COLO668 (cell line): ENCODE data around the gene ATP6V0E2.
A peak's percentile ranks its signal among the peaks of the same experiment; 100 is the strongest.

Experiments used
- DNase-seq: peaks from one replicate; lab custom pipeline; 2025; ENCODE audit not compliant: unreplicated experiment; lab: John Stamatoyannopoulos, UW

ATP6V0E2 gene

GRCh38 chr7:149838224-149838991 lies 35.4 kb upstream of the ATP6V0E2 start, which contains the start of gene ZNF862:
TSS of gene ZNF862 (plus strand) at chr7:149838375. CDS start at chr7:149838612, 237 bp downstream.
- peak; percentile 98 for DNase-seq

DNA sequence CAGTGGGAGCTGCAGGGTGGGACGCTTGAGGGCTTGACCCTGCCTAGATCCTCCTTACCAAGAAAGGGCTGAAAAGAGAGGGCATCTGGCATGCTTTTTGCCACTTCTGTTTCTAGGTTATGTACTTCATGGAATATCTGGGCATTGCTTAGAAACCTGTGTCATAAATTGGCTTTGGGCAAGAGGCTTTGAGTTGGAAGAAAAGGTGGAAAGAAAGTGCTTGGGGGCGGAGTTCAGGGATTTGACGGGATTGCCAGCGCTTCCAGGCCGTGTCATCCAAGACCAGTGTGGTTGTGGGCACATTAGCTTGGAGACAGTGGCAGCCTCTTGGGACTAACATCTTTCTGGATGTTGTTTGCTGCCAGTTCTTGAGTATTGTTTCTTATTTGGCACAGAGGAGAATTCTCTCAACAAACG lies 34.8 kb upstream of the ATP6V0E2 start:
- peak; percentile 23 for DNase-seq

GRCh38 chr7:149839933-149840332 lies 33.8 kb upstream of the ATP6V0E2 start:
- no peak for DNase-seq

- no peak for DNase-seq
Observed at GRCh38 chr7:149843566-149843965, 30.2 kb upstream of the ATP6V0E2 start.

DNA sequence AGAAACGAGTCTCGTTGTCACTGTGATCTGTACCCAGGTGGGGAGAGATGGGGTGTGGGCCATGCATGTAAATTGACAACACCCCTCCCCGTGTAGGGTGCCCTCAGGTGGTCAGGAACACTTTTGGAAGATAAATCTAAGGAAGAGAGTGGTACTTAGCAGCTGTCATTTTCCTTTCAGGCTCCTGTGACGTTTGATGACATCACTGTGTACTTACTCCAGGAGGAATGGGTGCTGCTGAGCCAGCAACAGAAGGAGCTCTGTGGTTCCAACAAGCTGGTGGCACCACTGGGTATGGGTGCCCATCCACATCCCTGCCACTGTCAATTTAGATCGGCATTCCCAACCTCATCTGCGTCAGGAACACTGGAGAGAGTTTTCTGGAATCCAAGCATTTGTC lies 29.3 kb upstream of the ATP6V0E2 start:
- DNase-seq, result no peak

- DNase-seq, result no peak
Observed at GRCh38 chr7:149845257-149845980, 28.4 kb upstream of the ATP6V0E2 start.

GRCh38 chr7:149846021-149846420 lies 27.7 kb upstream of the ATP6V0E2 start:
- no peak for DNase-seq

GRCh38 chr7:149846436-149847046 lies 27.2 kb upstream of the ATP6V0E2 start:
- no peak for DNase-seq

GRCh38 chr7:149849174-149849573 lies 24.6 kb upstream of the ATP6V0E2 start:
- DNase-seq, result no peak

- DNase-seq, result no peak
Observed at GRCh38 chr7:149850007-149850594, 23.7 kb upstream of the ATP6V0E2 start.

DNA sequence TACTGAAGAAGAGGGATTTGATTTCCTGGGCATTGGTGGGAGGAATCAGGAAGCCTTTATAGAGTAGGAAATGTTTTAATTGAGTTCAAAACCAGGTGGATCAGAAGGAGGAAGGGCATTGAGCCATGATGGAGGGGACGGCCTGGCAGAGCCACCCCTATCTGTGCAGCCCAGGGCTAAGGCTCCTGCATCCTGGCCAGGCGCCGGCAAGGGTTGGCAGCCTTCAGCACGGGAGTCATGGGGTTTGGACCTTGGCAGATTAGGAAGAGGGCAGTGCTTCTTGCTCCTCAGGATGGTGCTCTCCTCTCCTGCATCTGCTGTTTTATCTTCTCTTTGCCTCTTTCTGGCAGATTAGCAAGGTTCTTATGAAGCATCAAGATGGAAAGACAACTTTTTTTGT lies 23.1 kb upstream of the ATP6V0E2 start:
- no peak for DNase-seq

GRCh38 chr7:149851449-149851848 lies 22.3 kb upstream of the ATP6V0E2 start:
- DNase-seq, result no peak

- no peak for DNase-seq
Observed at GRCh38 chr7:149853157-149853556, 20.6 kb upstream of the ATP6V0E2 start.

DNA sequence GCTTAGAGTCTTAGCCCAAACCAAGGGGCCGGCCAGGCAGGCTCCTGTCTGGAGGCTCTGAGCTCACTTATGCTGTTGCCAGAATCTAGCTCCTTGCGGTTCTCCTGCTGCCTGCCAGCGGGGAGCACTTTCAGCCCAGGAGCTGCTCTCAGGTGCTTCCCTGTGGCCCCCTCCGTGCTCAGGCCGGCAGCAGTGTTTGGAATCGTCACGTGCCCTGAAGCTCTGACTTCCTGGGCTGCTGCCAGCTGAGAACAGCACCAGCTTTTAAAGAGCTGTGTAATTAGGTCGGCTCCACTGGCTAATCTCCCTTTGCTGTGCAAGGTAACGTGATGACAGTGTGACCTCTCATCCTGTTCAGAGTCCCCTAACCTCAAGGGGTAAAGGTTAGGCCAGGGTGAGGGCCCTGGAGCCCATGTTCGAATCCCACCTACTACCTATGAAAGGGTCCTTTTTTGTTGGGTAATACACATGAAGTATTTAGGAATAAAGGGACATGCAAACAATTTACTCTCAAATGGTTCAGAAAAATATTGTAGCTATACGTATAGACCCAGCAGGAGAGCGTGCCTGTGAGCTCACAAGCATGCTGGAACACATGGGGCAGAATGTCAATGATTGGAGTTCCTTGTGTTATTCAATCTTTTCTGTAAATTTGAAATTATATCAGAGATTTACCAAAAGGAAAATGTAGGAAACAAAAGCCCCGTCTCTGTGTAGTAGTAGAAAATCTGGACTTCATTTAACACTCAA lies 19.0 kb upstream of the ATP6V0E2 start:
- DNase-seq, result peak; percentile 81

DNA sequence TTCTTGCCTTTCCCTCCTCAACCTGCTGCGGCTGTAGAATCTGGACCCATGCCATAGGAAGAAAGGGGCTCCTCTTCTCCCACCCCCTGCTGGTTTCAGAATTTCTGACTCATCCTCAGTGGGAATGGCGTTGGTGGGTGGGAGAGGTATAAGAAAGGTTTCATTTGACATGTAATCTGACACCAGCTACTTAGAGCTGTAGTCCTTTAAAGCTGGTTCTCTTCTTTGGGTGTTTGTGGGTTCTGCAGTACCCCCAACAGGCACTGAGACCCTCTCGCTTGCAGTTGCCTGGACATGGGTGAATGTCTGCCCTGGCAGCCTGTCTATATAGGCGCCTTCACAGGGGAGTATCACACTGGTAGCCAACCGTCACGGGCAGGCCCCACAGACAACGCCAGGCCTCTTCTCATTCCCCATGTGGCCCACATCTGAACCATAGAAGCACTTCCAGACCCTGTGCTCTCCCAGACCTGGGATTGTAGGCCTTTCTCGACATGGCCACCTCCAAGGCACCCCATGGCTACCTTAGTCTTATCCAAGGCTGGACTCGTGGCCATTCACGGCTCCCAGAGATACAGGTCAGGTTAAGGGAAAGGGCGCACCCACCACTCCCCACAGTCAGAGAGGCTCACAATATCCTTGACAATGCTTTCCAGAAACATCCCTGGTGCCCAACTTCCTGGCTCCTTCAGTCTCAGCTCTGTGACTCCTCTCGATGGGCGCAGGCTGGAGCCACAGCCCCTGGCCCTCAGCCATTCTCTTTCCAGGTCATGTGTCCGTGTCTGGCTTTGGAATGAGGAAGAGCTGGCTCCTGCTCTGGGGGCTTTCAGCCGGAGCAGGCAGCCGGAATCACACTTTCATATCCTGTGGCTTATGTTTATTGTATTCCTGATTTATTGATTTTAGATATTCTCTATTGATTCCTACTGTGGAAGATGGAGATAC lies 18.1 kb upstream of the ATP6V0E2 start:
- peak; percentile 12 for DNase-seq

DNA sequence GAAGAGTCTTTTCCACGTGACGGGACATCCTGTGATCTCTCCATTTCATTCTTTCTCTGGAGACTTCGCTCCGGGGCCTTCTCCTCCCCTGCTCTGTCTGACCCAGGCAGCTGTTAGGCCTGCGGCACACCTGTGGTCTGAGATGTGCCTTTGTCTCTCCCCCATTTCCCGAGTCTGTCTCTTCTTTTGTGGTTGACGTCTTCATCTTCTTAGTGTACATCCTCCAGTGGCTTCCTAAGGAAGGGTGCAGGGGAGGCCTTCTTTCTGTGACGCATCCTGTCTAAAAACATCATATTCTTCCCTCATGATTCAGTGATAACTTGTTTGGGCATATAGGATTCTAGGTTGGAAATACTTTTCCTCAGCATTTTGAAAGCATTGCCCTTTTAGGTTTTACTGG lies 17.2 kb upstream of the ATP6V0E2 start:
- no peak for DNase-seq

DNA sequence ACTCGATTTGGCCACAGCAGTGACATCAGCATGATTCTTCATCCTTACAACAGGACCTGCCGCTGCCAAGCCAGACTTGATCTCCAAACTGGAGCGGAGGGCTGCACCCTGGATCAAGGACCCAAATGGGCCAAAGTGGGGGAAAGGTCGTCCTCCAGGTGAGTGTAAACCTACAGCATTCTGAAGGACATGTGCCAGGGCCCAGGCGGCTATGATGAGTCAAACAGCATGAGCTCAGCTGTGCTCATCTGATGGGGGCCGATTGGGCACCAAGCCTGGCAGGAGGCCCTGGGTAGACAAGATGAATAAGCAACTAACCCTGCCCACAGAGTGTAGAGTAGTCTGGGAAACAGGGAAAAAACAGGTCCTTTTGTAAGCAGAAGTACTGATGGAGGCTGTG lies 14.4 kb upstream of the ATP6V0E2 start:
- DNase-seq, result no peak

DNA sequence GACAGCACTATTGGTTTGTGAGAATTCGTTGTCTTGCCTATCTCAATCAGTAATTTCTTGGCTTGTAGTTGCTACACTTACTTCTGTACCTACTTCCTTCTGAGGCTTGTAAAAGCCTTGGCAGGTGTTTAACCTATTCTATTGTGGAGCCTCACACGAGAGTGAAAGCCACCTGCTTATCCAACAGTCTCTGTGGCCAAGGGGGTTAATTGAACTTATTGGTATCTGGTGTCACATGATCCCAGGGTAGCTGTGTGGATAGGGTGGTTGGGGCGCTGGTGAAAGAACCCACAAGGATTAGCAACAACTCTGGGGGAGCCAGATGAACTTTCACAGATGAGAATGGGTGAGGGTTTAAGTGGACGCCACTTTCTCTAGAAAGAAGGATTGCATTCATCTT lies 13.9 kb upstream of the ATP6V0E2 start:
- no peak for DNase-seq

DNA sequence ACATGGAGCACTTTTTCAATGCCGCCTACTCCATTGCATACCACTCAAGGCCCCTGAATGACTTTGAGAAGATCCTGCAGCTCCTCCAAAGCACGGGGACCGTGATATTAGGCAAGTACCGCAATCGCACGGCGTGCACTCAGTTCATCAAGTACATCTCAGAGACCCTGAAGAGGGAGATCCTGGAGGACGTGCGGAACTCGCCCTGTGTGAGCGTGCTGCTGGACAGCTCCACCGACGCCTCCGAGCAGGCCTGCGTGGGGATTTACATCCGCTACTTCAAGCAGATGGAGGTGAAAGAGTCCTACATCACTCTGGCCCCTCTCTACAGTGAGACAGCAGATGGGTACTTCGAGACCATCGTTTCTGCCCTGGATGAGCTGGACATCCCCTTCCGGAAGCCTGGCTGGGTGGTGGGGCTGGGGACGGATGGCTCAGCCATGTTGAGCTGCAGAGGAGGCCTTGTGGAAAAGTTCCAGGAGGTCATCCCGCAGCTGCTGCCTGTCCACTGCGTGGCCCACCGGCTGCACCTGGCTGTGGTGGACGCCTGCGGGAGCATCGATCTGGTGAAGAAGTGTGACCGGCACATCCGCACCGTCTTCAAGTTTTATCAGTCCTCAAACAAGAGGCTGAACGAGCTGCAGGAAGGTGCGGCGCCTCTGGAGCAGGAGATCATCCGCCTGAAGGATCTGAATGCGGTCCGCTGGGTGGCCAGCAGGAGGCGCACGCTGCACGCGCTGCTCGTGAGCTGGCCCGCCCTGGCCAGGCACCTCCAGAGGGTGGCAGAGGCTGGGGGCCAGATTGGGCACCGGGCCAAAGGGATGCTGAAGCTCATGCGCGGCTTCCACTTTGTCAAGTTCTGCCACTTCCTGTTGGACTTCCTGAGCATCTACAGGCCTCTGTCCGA lies 12.7 kb upstream of the ATP6V0E2 start:
- peak; percentile 9 for DNase-seq
